ENCODE measurements around the gene NRXN3. TPM values are rescaled to one million over a fixed set of nuclear protein-coding genes. Genes with fewer than 3 reads are reported as not detected.

The NRXN3 gene
- total RNA-seq, 1 experiment from 2014 or later, result not detected

DNA sequence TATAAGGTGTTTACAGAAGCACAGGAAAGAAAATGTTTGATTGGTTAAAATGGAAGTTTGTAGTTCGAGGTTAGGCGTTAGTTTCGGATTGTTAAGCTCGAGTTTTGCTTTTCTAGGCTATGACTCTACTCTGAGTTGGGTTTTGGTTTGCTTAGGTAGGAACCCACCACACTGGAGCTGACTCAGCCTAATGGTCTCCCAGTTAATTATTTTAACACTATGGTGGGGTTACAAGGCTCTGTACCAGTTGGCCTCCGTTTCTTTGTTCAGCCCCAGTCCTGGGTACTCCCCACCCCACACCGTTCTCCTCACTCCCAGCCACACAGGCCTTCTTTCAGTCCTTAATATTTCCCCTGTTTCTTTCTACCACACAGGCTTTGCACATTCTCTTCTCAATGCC, 583.9 kb downstream of the NRXN3 start:
- Histone ChIP-seq H3K4me2 (ENCODE audit: low read length) (no peak overlapping the region), H4K20me1 (ENCODE audit: insufficient read depth) (no peaks in the 10 kb centered on the region), H3K27me3 (ENCODE audit: insufficient read depth, low read length) (no peaks in the 10 kb centered on the region), H3K4me3 (replicated peaks in 1 of 2; ENCODE audit: low read depth in 1 of 2, low read length in 2 of 2) (no peak overlapping the region), H3K9me2 (ENCODE audit: insufficient read depth) (no peaks in the 10 kb centered on the region), H3K36me3 (ENCODE audit: control insufficient read depth in 1 of 2, insufficient read depth in 2 of 2, low read length in 2 of 2) (no peaks in the 10 kb centered on the region), H2AFZ (ENCODE audit: low read depth, low read length, poor library complexity, severe bottlenecking) (no peak overlapping the region), H3K9ac (ENCODE audit: low read length) (no peak overlapping the region), H3K79me2 (ENCODE audit: insufficient read depth, low read length) (no peaks in the 10 kb centered on the region), H3K9me3 (ENCODE audit: control insufficient read depth in 1 of 2, insufficient read depth in 1 of 2, low read depth in 1 of 2, low read length in 2 of 2) (no peaks in the 10 kb centered on the region; a peak in 1 of 4 replicates), H3K4me1 (ENCODE audit: control insufficient read depth in 1 of 2, insufficient read depth in 2 of 2, low read length in 2 of 2) (no peaks in the 10 kb centered on the region), H3K27ac (ENCODE audit: low read depth, low read length) (no peak overlapping the region)
- TF ChIP-seq SIN3A (IDR thresholded peaks at IDR 0.05; ENCODE audit: low read depth) (no peak), SRF (IDR thresholded peaks at IDR 0.05; ENCODE audit: low read depth) (no peak), EZH2 (IDR thresholded peaks at IDR 0.05) (no peak), EZH2phosphoT487 (IDR thresholded peaks at IDR 0.05; ENCODE audit: borderline replicate concordance) (no peak)
- TF ChIP-seq, protein P1, sequence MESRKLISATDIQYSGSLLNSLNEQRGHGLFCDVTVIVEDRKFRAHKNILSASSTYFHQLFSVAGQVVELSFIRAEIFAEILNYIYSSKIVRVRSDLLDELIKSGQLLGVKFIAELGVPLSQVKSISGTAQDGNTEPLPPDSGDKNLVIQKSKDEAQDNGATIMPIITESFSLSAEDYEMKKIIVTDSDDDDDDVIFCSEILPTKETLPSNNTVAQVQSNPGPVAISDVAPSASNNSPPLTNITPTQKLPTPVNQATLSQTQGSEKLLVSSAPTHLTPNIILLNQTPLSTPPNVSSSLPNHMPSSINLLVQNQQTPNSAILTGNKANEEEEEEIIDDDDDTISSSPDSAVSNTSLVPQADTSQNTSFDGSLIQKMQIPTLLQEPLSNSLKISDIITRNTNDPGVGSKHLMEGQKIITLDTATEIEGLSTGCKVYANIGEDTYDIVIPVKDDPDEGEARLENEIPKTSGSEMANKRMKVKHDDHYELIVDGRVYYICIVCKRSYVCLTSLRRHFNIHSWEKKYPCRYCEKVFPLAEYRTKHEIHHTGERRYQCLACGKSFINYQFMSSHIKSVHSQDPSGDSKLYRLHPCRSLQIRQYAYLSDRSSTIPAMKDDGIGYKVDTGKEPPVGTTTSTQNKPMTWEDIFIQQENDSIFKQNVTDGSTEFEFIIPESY (IDR thresholded peaks at IDR 0.05; ENCODE audit: extremely low read depth, insufficient replicate concordance, low read length), result no peak
- TF ChIP-seq, protein P2, sequence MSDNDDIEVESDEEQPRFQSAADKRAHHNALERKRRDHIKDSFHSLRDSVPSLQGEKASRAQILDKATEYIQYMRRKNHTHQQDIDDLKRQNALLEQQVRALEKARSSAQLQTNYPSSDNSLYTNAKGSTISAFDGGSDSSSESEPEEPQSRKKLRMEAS (IDR thresholded peaks at IDR 0.05), result no peak
- TF ChIP-seq, protein P3, sequence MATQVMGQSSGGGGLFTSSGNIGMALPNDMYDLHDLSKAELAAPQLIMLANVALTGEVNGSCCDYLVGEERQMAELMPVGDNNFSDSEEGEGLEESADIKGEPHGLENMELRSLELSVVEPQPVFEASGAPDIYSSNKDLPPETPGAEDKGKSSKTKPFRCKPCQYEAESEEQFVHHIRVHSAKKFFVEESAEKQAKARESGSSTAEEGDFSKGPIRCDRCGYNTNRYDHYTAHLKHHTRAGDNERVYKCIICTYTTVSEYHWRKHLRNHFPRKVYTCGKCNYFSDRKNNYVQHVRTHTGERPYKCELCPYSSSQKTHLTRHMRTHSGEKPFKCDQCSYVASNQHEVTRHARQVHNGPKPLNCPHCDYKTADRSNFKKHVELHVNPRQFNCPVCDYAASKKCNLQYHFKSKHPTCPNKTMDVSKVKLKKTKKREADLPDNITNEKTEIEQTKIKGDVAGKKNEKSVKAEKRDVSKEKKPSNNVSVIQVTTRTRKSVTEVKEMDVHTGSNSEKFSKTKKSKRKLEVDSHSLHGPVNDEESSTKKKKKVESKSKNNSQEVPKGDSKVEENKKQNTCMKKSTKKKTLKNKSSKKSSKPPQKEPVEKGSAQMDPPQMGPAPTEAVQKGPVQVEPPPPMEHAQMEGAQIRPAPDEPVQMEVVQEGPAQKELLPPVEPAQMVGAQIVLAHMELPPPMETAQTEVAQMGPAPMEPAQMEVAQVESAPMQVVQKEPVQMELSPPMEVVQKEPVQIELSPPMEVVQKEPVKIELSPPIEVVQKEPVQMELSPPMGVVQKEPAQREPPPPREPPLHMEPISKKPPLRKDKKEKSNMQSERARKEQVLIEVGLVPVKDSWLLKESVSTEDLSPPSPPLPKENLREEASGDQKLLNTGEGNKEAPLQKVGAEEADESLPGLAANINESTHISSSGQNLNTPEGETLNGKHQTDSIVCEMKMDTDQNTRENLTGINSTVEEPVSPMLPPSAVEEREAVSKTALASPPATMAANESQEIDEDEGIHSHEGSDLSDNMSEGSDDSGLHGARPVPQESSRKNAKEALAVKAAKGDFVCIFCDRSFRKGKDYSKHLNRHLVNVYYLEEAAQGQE (IDR thresholded peaks at IDR 0.05; ENCODE audit: low read depth), result no peak
- DNase-seq (ENCODE audit: low read depth, low spot score) (no peak), ATAC-seq (no peak)
- no TSS peak for BruUV-seq (replicated peaks)
- RAD21 ChIA-PET (ENCODE audit: low non-redundant PET in 1 of 2, low total read pairs in 2 of 2, uncharacterized antibody in 2 of 2, unreplicated experiment in 2 of 2), result no interaction called here
- CTCF ChIA-PET, result no interaction called here
- intact Hi-C loops (cut with micrococcal nuclease), result no loop called here
- POLR2A ChIA-PET, result no interaction called here

All from HCT116 (cell line).